GM20000 (cell line): ENCODE data around the gene DKC1.

Experiments
- DNase-seq: peaks from one replicate; pipeline ENCODE4 v3.0.0; 2012; ENCODE audit warnings: low spot score
- CTCF ChIP-seq: IDR thresholded peaks from 2 replicates; pipeline ENCODE4 v1.5.1; 2012; ENCODE audit warnings: mild to moderate bottlenecking, control low read depth; ENCODE audit errors: extremely low read depth, missing control alignments

The DKC1 gene

DNA sequence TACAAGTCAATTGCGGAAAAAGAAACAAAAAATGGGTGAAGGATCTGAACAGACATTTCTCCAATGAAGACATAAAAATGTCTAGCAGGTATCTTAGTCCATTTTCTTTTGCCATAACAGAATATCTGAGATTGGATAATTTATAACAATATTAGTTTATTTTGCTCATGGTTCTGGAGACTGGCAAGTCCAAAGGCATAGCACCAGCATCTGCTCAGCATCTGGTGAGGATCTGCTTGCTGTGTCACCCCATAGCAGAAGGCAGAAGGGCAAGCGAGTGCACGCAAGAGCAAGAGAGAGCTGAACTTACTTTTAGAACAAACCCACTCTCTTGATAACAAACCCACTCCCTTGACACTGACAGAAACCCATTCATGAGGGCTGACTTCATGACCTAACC, 41.5 kb upstream of the DKC1 start:
- TF ChIP-seq CTCF = no peak
- DNase-seq = no peak

- no peak for TF ChIP-seq CTCF
- DNase-seq = peak; percentile 13
These were observed 37.5 kb upstream of the DKC1 start for GRCh38 chrX:154724993-154725756.

GRCh38 chrX:154727418-154727817, 35.2 kb upstream of the DKC1 start:
- no peak for TF ChIP-seq CTCF
- no peak for DNase-seq

- DNase-seq = no peak
- no peak for TF ChIP-seq CTCF
These were observed 34.8 kb upstream of the DKC1 start for GRCh38 chrX:154727871-154728270.

DNA sequence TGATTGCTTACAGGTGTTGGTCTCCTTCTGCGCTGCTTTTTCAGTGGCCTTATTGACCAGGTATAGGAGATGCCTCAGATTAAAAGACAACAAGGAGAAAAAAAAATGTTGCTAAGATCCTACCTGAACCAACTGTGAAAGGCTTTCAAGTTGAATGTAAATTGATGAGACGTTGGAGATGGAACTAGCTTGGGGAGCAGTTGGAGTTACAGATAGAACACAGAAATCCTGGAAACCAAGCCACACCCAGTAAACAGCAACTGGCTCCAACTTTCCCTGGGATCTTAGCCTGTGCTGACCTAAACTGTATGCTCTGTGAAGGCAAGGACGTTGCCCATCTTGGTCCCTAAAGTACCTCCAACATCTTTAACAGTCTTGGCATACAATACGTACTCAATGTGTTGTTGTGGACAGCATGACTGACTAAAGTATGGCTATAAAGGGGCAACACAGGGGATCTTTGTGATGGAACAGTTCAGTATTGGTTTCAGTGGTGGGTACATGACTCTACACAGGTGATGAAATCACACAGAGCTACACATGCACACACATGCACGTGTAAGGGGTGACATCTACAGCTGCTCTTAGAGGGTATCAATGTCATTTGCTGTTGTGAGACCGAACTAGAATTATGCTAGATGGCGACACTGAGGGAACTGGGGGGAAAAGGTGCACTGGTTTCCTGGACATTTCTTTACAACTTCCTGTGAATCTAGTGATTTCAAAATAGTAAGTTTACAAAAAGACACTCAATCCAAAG, 34.1 kb upstream of the DKC1 start:
- no peak for DNase-seq
- no peak for TF ChIP-seq CTCF

- TF ChIP-seq CTCF = no peak
- DNase-seq = no peak
These were observed 33.2 kb upstream of the DKC1 start for GRCh38 chrX:154729439-154729838.

DNA sequence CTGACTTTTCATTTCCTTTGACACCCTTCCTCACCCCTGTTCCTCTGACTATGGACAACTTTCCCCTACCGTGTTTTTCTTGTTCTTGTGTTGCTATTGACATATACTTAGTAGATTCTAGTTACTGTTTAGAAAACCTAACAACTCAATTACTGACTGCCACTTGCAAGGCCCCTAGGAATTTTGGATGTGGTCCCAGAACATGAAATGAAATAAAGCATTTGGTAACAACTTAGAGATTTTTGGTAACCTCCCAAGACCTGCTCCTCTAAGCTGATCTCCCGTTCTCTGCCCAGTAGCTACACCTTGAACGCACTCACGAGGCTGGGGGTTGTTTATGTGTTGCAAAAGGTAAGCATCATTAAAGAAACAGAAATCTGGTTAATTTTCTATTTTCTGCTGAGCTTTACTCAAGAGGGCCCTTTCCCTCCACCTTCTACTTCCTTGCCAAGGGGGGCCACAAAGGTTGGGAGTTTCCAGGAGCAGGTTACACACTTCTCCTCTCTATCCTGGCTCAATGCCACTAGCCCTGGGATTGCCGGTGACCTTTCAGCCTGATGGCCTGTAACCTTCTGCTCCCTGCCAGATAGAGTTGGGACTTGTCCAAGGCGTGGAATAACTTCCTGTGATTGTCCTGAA, 32.3 kb upstream of the DKC1 start:
- no peak for TF ChIP-seq CTCF
- no peak for DNase-seq
